B cell (primary cell): ENCODE measurements around the gene EIF4A3. TPM values are rescaled to one million over a fixed set of nuclear protein-coding genes. Genes with fewer than 3 reads are reported as not detected.

Experiments used
- ATAC-seq: fragments of 200-7000 bp; cut with Tn5 transposase; one replicate; pipeline ENCODE4 v1.10.0; 2021; ENCODE audit warnings: low read depth, mild to moderate bottlenecking, moderate number of reproducible peaks, moderate library complexity
- CTCF ChIA-PET: fragments of 350-600 bp; sonication (Branson Sonifier 250); formaldehyde crosslinking; loops from one replicate; lab custom pipeline; 2021; ENCODE audit warnings: antibody characterized with exemption, inconsistent platforms; lab: Charles Lee
- POLR2A ChIA-PET: fragments of 350-600 bp; sonication (Branson Sonifier 250); formaldehyde crosslinking; loops from one replicate; lab custom pipeline; 2021; ENCODE audit warnings: antibody characterized with exemption; lab: Charles Lee
- DNase-seq: peaks from one replicate; pipeline ENCODE4 v3.0.0; 2013
- H2AFZ ChIP-seq: 2 replicates; pipeline ENCODE4 v1.6.1; 2012; ENCODE audit warnings: mild to moderate bottlenecking, low read depth, low read length; ENCODE audit not compliant: insufficient read depth, poor library complexity, severe bottlenecking
- H3K27ac ChIP-seq, 2 donors: 1 replicate in 1 of 2; 2 replicates in 1 of 2; pipeline ENCODE4 v1.5.1; 2012 to 2013; ENCODE audit warnings: low read length in 2 of 2, mild to moderate bottlenecking in 2 of 2, moderate library complexity in 1 of 2
- H3K27me3 ChIP-seq, 4 experiments: fragments of 200-600 bp in 1 of 4; sonication (generic) in 1 of 4; replicated peaks in 1 of 4; 1 replicate in 2 of 4; 2 replicates in 2 of 4; pipeline versions ENCODE4 v1.6.1 to v1.7.0; 2013 to 2016; ENCODE audit warnings: low read length in 3 of 4, mild to moderate bottlenecking in 2 of 4, mixed read lengths in 1 of 4, moderate library complexity in 1 of 4; ENCODE audit not compliant: insufficient read depth in 4 of 4, control insufficient read depth in 3 of 4; ENCODE audit errors: control extremely low read depth in 1 of 4
- H3K36me3 ChIP-seq, 2 experiments: replicated peaks in 1 of 2; 1 replicate in 1 of 2; 2 replicates in 1 of 2; pipeline versions ENCODE4 v1.6.1 to v1.7.1; 2013; ENCODE audit warnings: low read length in 1 of 2; ENCODE audit not compliant: insufficient read depth in 2 of 2, control insufficient read depth in 1 of 2; ENCODE audit errors: control extremely low read depth in 1 of 2, extremely low read depth in 1 of 2
- H3K4me1 ChIP-seq, 2 donors: fragments of 200-600 bp in 1 of 2; sonication (generic) in 1 of 2; 1 replicate in 1 of 2; 2 replicates in 1 of 2; pipeline versions ENCODE4 v1.5.1 to v1.6.1; 2013 to 2017; ENCODE audit warnings: low read length in 2 of 2; ENCODE audit not compliant: control insufficient read depth in 2 of 2, insufficient read depth in 2 of 2
- H3K4me2 ChIP-seq: replicated peaks from 2 replicates; pipeline ENCODE3; 2012; ENCODE audit warnings: mild to moderate bottlenecking, low read depth, low read length; ENCODE audit not compliant: poor library complexity, severe bottlenecking
- H3K4me3 ChIP-seq, 5 experiments: fragments of 200-600 bp in 1 of 5; sonication (generic) in 1 of 5; 1 replicate in 3 of 5; 2 replicates in 2 of 5; pipeline versions ENCODE4 v1.5.1 to v1.7.0; 2011 to 2016; ENCODE audit warnings: low read length in 4 of 5, mild to moderate bottlenecking in 4 of 5, low read depth in 2 of 5, control low read depth in 1 of 5, moderate library complexity in 1 of 5; ENCODE audit not compliant: insufficient read depth in 1 of 5; ENCODE audit errors: control extremely low read depth in 1 of 5, extremely low read depth in 1 of 5
- H3K79me2 ChIP-seq: fragments of 200-600 bp; sonication (generic); one replicate; pipeline ENCODE4 v1.6.0; 2016; ENCODE audit warnings: low read length; ENCODE audit not compliant: control insufficient read depth, insufficient read depth
- H3K9ac ChIP-seq: fragments of 200-600 bp; sonication (generic); 2 replicates; pipeline ENCODE4 v1.6.1; 2017; ENCODE audit warnings: mild to moderate bottlenecking, low read length, moderate library complexity
- H3K9me3 ChIP-seq, 3 donors: one replicate each; pipeline versions ENCODE4 v1.6.1 to v1.7.1; 2013; ENCODE audit warnings: low read length in 2 of 3; ENCODE audit not compliant: control insufficient read depth in 2 of 3, insufficient read depth in 1 of 3; ENCODE audit errors: control extremely low read depth in 1 of 3
- H4K20me1 ChIP-seq: 2 replicates; pipeline ENCODE4 v1.6.0; 2012; ENCODE audit warnings: mild to moderate bottlenecking, low read length; ENCODE audit not compliant: insufficient read depth, control insufficient read depth, poor library complexity, severe bottlenecking
- H3K27ac Mint-ChIP-seq: one replicate; pipeline ENCODE4 v1.8.0; 2021; ENCODE audit warnings: mixed read lengths
- H3K27me3 Mint-ChIP-seq: one replicate; pipeline ENCODE4 v1.8.0; 2021; ENCODE audit warnings: mixed read lengths
- H3K4me1 Mint-ChIP-seq: one replicate; pipeline ENCODE4 v1.8.0; 2021; ENCODE audit warnings: mixed read lengths
- H3K4me3 Mint-ChIP-seq: one replicate; pipeline ENCODE4 v1.8.0; 2021; ENCODE audit warnings: mixed read lengths
- H3K9me3 Mint-ChIP-seq: one replicate; pipeline ENCODE4 v1.8.0; 2022; ENCODE audit warnings: mixed read lengths; ENCODE audit not compliant: insufficient read depth
- EZH2 ChIP-seq: IDR thresholded peaks from 2 replicates; pipeline ENCODE4 v1.6.1; 2012; ENCODE audit warnings: borderline replicate concordance, low read depth, mild to moderate bottlenecking, moderate library complexity, low read length; ENCODE audit not compliant: insufficient read depth, poor library complexity, severe bottlenecking
- WGBS: methylation state at CpG from one replicate; pipeline ENCODE4 v1.1.5; 2013; ENCODE audit warnings: missing lambda C conversion rate; ENCODE audit not compliant: insufficient coverage; 5-methylcytosine and 5-hydroxymethylcytosine counted together
- intact Hi-C: fragments of 100-400 bp; cut with micrococcal nuclease; formaldehyde crosslinking; loops from one replicate; pipeline ENCODE4 v1.10.0; 2022
- polyA plus RNA-seq: library from polyadenylated mRNA; depleted of rRNA; stranded (reverse); fragments of >200 nt; gene quantifications from 2 replicates; pipeline ENCODE4 v1.2.3, GENCODE V29; 2012
- total RNA-seq, 2 donors: library from RNA; stranded (reverse); fragments of 120-200 nt in 1 of 2; gene quantifications; 1 replicate in 1 of 2; 2 replicates in 1 of 2; pipeline versions ENCODE4 v1.2.3 to v1.2.4, GENCODE V29; 2013 to 2022
- TF ChIP-seq, protein P1 (sequence below): fragments of 200-600 bp; IDR thresholded peaks from one replicate; pipeline ENCODE4 v1.8.0; 2022; ENCODE audit warnings: antibody characterized with exemption, mild to moderate bottlenecking

Gene EIF4A3
- total and polyA plus RNA-seq, 2 donors (not counting 1 experiment from before 2014, with no cell fraction given) = 86.0 to 137 TPM

DNA sequence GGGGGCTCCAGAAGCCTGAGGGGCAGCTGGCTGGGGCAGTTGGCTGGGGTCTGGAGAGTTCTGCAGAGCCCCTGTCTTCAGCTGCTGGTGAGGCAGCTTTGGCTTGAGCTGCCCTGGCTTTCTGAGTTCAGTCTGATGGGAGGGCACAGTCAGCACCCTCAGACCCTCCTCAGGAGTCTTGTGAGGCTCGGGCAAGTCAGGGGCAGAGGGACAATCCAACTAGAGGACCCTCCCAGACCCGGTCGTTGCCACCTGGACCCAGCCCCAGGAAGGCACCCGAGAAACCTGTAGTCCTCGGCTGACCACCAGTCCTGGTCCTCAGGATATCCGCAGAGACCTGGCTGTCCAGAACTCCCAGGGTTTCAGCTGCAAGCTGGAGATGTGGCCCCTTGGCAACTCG is 24.8 kb upstream of the EIF4A3 start:
- Histone ChIP-seq H3K79me2 (no peaks in the 10 kb centered on the region), H2AFZ (no peak overlapping the region), H3K9me3 (peaks cover 0 to 3% (median 0%) of the 10 kb centered on the region in 3 donors), H3K4me2 (no peak overlapping the region), H3K9ac (no peak overlapping the region), H3K4me1 (no peaks in the 10 kb centered on the region), H3K4me3 (no peak overlapping the region), H3K36me3 (no peaks in the 10 kb centered on the region), H4K20me1 (no peaks in the 10 kb centered on the region), H3K27ac (no peak overlapping the region), H3K27me3 (peaks cover 0 to 9% (median 0%) of the 10 kb centered on the region in 4 experiments)
- ChIA-PET CTCF (no interaction called here), POLR2A (no interaction called here)
- H3K27ac Mint-ChIP-seq = no peak overlapping the region
- ATAC-seq = no peak
- TF ChIP-seq EZH2 = no peak
- TF ChIP-seq, protein P1, sequence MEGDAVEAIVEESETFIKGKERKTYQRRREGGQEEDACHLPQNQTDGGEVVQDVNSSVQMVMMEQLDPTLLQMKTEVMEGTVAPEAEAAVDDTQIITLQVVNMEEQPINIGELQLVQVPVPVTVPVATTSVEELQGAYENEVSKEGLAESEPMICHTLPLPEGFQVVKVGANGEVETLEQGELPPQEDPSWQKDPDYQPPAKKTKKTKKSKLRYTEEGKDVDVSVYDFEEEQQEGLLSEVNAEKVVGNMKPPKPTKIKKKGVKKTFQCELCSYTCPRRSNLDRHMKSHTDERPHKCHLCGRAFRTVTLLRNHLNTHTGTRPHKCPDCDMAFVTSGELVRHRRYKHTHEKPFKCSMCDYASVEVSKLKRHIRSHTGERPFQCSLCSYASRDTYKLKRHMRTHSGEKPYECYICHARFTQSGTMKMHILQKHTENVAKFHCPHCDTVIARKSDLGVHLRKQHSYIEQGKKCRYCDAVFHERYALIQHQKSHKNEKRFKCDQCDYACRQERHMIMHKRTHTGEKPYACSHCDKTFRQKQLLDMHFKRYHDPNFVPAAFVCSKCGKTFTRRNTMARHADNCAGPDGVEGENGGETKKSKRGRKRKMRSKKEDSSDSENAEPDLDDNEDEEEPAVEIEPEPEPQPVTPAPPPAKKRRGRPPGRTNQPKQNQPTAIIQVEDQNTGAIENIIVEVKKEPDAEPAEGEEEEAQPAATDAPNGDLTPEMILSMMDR = no peak
- no peak for DNase-seq
- WGBS = 96% methylated on average over 7 of the region's 7 CpGs
- intact Hi-C loops = no loop called here
- H3K4me3 Mint-ChIP-seq = no peak overlapping the region
- H3K9me3 Mint-ChIP-seq = no peaks in the 10 kb centered on the region
- no peaks in the 10 kb centered on the region for H3K4me1 Mint-ChIP-seq
- H3K27me3 Mint-ChIP-seq = peaks cover 9% of the 10 kb centered on the region

DNA sequence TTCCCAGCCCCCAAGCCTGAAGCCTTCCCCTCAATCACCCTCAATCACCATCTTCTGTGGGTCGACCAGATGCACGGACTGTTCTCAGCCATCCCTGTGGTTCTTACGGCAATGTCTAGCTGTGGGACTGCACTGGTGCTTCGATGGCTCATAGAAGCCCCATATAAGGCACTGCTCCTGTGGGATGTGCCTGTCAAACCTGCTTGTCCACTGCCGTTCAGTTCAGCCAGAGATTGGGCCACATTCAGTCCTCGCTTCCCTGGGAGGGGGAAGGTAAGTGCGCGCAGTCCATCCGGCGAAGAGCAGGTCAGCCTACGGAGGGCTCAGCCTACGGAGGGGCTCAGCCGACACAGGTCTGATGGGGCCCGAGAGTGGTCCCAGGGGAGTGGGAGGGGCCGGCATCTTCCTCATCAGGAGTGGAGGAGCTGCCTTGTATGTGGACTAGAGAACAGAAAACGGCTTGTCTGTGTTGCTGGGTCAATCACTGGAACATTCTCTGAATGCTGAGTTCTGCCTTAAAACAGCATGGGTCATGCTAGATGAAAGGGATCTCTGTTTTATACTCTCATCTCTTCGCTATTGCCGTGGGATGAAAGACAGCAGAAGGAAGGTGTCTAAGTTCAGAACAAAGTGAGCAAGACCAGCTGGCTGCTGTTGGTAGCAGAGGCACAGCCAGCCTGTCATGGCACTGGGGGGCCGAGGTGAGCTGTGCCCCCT is 23.0 kb upstream of the EIF4A3 start, which contains the start of gene CARD14:
Gene CARD14, plus strand, starts transcription at position 247 of the 717 bp plus-strand sequence. CDS start 11,409 bp downstream, outside the sequence.
- no peak within 1 kb of the TSS for H3K9ac ChIP-seq
- Mint-ChIP-seq H3K27ac (no peak within 1 kb of the TSS), H3K27me3 (peaks cover 9% of the 10 kb centered on the region), H3K4me3 (no peak within 1 kb of the TSS), H3K4me1 (no peaks in the 10 kb centered on the region), H3K9me3 (no peaks in the 10 kb centered on the region)
- no peaks in the 10 kb centered on the region for H4K20me1 ChIP-seq
- POLR2A ChIA-PET = no interaction called here
- no peak within 1 kb of the TSS for H3K27ac ChIP-seq
- peaks cover 0 to 3% (median 0%) of the 10 kb centered on the region in 3 donors for H3K9me3 ChIP-seq
- no peak for DNase-seq
- CTCF ChIA-PET = no interaction called here
- H3K36me3 ChIP-seq = no peaks in the 10 kb centered on the region
- intact Hi-C loops = no loop called here
- ATAC-seq = no peak
- H3K4me1 ChIP-seq = no peaks in the 10 kb centered on the region
- H2AFZ ChIP-seq = no peak within 1 kb of the TSS
- peaks cover 0 to 9% (median 0%) of the 10 kb centered on the region in 4 experiments for H3K27me3 ChIP-seq
- no peak within 1 kb of the TSS for H3K4me2 ChIP-seq
- WGBS = 87% methylated on average over 18 of the region's 19 CpGs
- TF ChIP-seq EZH2 = no peak
- TF ChIP-seq, protein P1 = no peak
- no peaks in the 10 kb centered on the region for H3K79me2 ChIP-seq
- H3K4me3 ChIP-seq = no peak within 1 kb of the TSS
